Esophagus squamous epithelium (tissue), 4 donors: ENCODE results near the gene TTF1.

Source experiments
- CTCF ChIP-seq, 6 experiments: fragments of 450-650 bp in 4 of 6; fragments of 200-600 bp in 2 of 6; sonication (generic) in 2 of 6; IDR thresholded peaks; one replicate each; pipeline ENCODE4 v1.5.1; 2016 to 2019; ENCODE audit warnings: antibody characterized with exemption in 6 of 6, mild to moderate bottlenecking in 4 of 6, moderate library complexity in 4 of 6
- POLR2A ChIP-seq, 4 donors: fragments of 450-650 bp; IDR thresholded peaks; one replicate each; pipeline ENCODE4 v1.6.1; 2017; ENCODE audit warnings: antibody characterized with exemption in 4 of 4, mild to moderate bottlenecking in 4 of 4, moderate library complexity in 3 of 4

- TF ChIP-seq POLR2A (IDR thresholded peaks at IDR 0.05) (no peak), CTCF (IDR thresholded peaks at IDR 0.05) (no peak)
Observed at GRCh38 chr9:132418726-132419363, 12.2 kb upstream of the TTF1 start.
